Measurements from ENCODE around the gene SUCLG2.

SUCLG2 gene

DNA sequence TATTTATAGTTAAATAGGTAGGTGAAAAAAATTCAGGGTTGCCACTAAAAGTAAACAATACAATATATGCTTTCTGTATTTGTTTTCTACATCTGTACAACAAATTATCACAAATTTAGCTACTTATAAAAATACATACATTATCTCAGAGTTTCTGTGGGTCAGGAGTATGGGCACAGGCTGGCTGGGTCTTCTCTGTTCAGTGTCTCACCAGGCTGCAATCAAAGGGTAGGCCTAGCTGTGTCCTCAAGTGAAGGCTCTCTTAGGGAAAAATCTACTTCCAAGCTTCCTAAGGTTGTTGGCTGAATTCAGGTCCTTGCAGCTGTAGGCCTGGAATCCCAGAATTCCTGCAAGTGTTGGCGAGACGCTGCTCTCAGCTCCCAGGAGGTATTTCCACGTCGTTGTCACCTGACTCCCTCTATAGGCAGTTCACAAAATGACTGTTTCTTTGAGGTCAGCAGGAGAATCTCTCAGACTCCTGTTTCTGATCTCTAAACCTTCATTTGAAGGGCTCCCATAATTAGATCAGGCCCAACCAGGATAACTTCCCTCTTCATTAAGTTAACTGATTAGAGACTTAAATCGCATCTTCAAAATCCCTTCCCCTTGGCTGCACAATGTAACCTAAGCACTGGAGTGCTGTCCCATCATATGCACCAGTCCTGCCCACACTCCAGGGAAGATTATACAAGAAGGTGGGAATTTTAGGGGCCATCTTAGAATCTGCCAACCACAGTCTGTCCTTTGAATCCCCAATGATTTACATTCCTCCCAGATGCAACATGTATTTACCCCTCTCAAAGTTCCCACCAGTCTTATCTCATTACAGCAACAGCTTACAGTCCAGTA lies 296.6 kb downstream of the SUCLG2 start:
- no peaks in the 10 kb centered on the region for H3K79me1 ChIP-seq (ENCODE audit: low read length)
- H4K5ac ChIP-seq (ENCODE audit: low read length): no peak overlapping the region
- H2AK5ac ChIP-seq (ENCODE audit: low read length): no peak overlapping the region
- H2BK15ac ChIP-seq (replicated peaks; ENCODE audit: low read depth): no peak overlapping the region
- H3K9ac ChIP-seq (ENCODE audit: low read length): no peak overlapping the region
- H3K27me3 ChIP-seq (ENCODE audit: insufficient read depth, low read length, poor library complexity): no peaks in the 10 kb centered on the region
- H2BK5ac ChIP-seq (ENCODE audit: low read length): no peak overlapping the region
- no peaks in the 10 kb centered on the region for H3K36me3 ChIP-seq (ENCODE audit: control insufficient read depth, insufficient read depth, low read length)
- H3K79me2 ChIP-seq (ENCODE audit: control insufficient read depth, insufficient read depth, low read length): no peaks in the 10 kb centered on the region
- peak overlapping the region; percentile 65 for H3K56ac ChIP-seq (ENCODE audit: low read length)
- H2BK120ac ChIP-seq (ENCODE audit: low read depth, low read length): no peak overlapping the region
- peak; percentile 97 for DNase-seq
- no CpG with 5 or more reads among the region's 5 CpGs for WGBS (ENCODE audit: extremely low coverage, insufficient coverage, low lambda C conversion rate)
- H3K18ac ChIP-seq (ENCODE audit: low read length): no peak overlapping the region
- no peak overlapping the region for H3K4me3 ChIP-seq (ENCODE audit: low read length)
- no peaks in the 10 kb centered on the region for H3K4me1 ChIP-seq (ENCODE audit: control insufficient read depth, low read depth, low read length)
- H3K4ac ChIP-seq (ENCODE audit: low read depth, low read length): no peak overlapping the region
- no peak overlapping the region for H3K27ac ChIP-seq (ENCODE audit: low read depth, low read length)
- H4K8ac ChIP-seq (ENCODE audit: low read depth, low read length): no peak overlapping the region
- H3K23ac ChIP-seq (ENCODE audit: low read length): no peak overlapping the region
- H3K4me2 ChIP-seq (ENCODE audit: low read length): no peak overlapping the region

DNA sequence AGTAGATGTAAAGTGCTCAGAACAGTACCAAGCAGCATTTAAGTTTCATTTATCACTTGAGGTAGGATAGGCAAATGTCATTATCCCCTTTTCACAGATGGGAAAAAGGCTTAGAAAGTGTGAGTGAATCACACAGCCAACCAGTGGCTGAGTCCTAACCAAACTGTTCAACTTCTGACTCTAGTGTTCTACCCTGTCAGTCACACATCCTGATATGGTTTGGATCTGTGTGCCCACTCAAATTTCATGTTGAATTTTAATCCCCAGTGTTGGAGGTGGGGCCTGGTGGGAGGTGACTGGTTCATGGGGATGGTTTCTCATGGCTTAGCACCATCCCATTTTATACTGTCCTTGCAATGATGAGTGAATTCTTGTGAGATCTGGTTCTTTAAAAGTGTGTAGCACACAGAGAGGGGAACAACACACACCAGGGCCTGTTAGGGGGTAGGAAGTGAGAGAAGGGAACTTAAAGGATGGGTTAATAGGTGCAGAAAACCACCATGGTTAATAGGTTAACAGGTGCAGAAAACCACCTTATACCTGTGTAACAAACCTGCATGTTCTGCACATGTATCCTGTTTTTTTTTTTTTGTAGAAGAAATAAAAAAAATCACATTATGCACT lies 304.7 kb downstream of the SUCLG2 start:
- Histone ChIP-seq H3K4ac (ENCODE audit: low read depth, low read length) (no peak overlapping the region), H3K23ac (ENCODE audit: low read length) (no peak overlapping the region), H3K27ac (ENCODE audit: low read depth, low read length) (no peak overlapping the region), H3K36me3 (ENCODE audit: control insufficient read depth, insufficient read depth, low read length) (no peaks in the 10 kb centered on the region), H3K9ac (ENCODE audit: low read length) (no peak overlapping the region), H2BK15ac (replicated peaks; ENCODE audit: low read depth) (no peak overlapping the region), H2BK120ac (ENCODE audit: low read depth, low read length) (no peak overlapping the region), H3K4me1 (ENCODE audit: control insufficient read depth, low read depth, low read length) (no peaks in the 10 kb centered on the region), H3K56ac (ENCODE audit: low read length) (no peak overlapping the region), H3K27me3 (ENCODE audit: insufficient read depth, low read length, poor library complexity) (no peaks in the 10 kb centered on the region), H3K79me1 (ENCODE audit: low read length) (no peaks in the 10 kb centered on the region), H2BK5ac (ENCODE audit: low read length) (no peak overlapping the region), H3K4me2 (ENCODE audit: low read length) (no peak overlapping the region), H4K8ac (ENCODE audit: low read depth, low read length) (no peak overlapping the region), H2AK5ac (ENCODE audit: low read length) (no peak overlapping the region), H3K79me2 (ENCODE audit: control insufficient read depth, insufficient read depth, low read length) (no peaks in the 10 kb centered on the region), H3K18ac (ENCODE audit: low read length) (no peak overlapping the region), H3K4me3 (ENCODE audit: low read length) (no peak overlapping the region), H4K5ac (ENCODE audit: low read length) (no peak overlapping the region)
- no peak for DNase-seq

DNA sequence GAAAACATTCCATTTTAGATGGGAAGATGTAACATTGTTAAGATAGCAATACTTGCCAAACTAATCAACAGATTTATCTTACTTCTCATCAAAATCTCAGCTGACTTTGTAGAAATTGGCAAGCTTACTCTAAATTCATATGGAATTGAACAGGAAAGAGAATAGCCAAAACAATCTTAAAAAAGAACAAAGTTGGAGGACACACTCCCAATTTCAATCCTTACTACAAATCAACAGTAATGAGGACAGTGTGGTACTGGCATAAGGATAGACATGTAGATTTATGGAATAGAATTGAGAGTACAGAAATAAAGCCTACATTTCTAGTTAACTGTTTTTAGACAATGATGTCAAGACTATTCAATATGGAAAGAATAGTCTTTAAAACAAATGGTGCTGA lies 308.3 kb downstream of the SUCLG2 start:
- Histone ChIP-seq H2AK5ac (ENCODE audit: low read length) (no peak overlapping the region), H3K36me3 (ENCODE audit: control insufficient read depth, insufficient read depth, low read length) (no peaks in the 10 kb centered on the region), H3K4me1 (ENCODE audit: control insufficient read depth, low read depth, low read length) (no peaks in the 10 kb centered on the region), H2BK5ac (ENCODE audit: low read length) (no peak overlapping the region), H3K23ac (ENCODE audit: low read length) (no peak overlapping the region), H3K27ac (ENCODE audit: low read depth, low read length) (no peak overlapping the region), H4K8ac (ENCODE audit: low read depth, low read length) (no peak overlapping the region), H3K27me3 (ENCODE audit: insufficient read depth, low read length, poor library complexity) (no peaks in the 10 kb centered on the region), H3K56ac (ENCODE audit: low read length) (no peak overlapping the region), H3K18ac (ENCODE audit: low read length) (no peak overlapping the region), H3K4ac (ENCODE audit: low read depth, low read length) (no peak overlapping the region), H4K5ac (ENCODE audit: low read length) (no peak overlapping the region), H2BK15ac (replicated peaks; ENCODE audit: low read depth) (no peak overlapping the region), H3K79me1 (ENCODE audit: low read length) (no peaks in the 10 kb centered on the region), H3K4me3 (ENCODE audit: low read length) (no peak overlapping the region), H3K9ac (ENCODE audit: low read length) (no peak overlapping the region), H2BK120ac (ENCODE audit: low read depth, low read length) (no peak overlapping the region), H3K4me2 (ENCODE audit: low read length) (no peak overlapping the region), H3K79me2 (ENCODE audit: control insufficient read depth, insufficient read depth, low read length) (no peaks in the 10 kb centered on the region)
- no peak for DNase-seq

DNA sequence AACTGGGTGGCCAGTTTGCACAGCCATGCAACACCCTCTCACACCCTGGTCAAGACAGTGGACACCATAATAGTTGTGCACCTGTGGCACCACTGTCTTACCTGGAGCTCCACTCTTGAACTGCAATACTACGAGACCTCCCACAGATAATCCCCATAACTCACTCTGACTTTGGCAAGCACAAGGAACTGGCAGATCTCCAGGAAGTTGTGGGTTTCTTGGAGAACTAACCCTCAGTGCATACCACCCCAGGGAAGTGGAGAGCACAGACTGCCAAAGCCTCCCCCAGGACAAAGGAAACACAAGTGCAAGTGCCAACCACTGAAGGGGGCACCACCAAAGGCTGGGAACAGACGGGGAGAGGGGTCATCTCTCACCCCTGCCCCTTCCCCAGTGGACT lies 318.6 kb downstream of the SUCLG2 start:
- Histone ChIP-seq H3K4me3 (ENCODE audit: low read length) (no peak overlapping the region), H3K36me3 (ENCODE audit: control insufficient read depth, insufficient read depth, low read length) (no peaks in the 10 kb centered on the region), H3K4me2 (ENCODE audit: low read length) (no peak overlapping the region), H2AK5ac (ENCODE audit: low read length) (no peak overlapping the region), H3K79me2 (ENCODE audit: control insufficient read depth, insufficient read depth, low read length) (no peaks in the 10 kb centered on the region), H2BK15ac (replicated peaks; ENCODE audit: low read depth) (no peak overlapping the region), H4K5ac (ENCODE audit: low read length) (no peak overlapping the region), H3K27me3 (ENCODE audit: insufficient read depth, low read length, poor library complexity) (no peaks in the 10 kb centered on the region), H3K56ac (ENCODE audit: low read length) (no peak overlapping the region), H3K9ac (ENCODE audit: low read length) (no peak overlapping the region), H3K27ac (ENCODE audit: low read depth, low read length) (no peak overlapping the region), H3K23ac (ENCODE audit: low read length) (no peak overlapping the region), H3K79me1 (ENCODE audit: low read length) (no peaks in the 10 kb centered on the region), H3K4me1 (ENCODE audit: control insufficient read depth, low read depth, low read length) (no peaks in the 10 kb centered on the region), H3K18ac (ENCODE audit: low read length) (no peak overlapping the region), H2BK120ac (ENCODE audit: low read depth, low read length) (no peak overlapping the region), H4K8ac (ENCODE audit: low read depth, low read length) (no peak overlapping the region), H3K4ac (ENCODE audit: low read depth, low read length) (no peak overlapping the region), H2BK5ac (ENCODE audit: low read length) (no peak overlapping the region)
- no CpG with 5 or more reads among the region's 2 CpGs for WGBS (ENCODE audit: extremely low coverage, insufficient coverage, low lambda C conversion rate)
- DNase-seq: no peak

DNA sequence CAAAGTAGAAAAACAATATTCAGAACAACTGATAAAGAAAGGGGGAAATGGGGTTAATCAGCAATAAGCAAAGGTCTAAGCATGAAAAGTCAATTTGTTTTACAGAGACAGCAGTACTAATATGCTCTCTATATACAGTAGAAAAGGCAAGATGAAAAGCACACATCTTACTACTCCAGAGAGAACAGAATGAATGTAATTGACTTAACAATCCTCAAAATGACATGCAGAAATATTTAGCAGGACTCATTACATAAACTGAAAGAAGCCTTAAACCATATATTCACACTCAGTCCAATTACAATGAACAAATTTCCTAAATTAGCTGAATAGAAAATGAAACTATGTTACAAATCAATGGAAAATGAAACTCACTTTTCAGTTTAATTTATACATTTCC lies 319.8 kb downstream of the SUCLG2 start:
- no peak overlapping the region for H3K23ac ChIP-seq (ENCODE audit: low read length)
- H3K4me2 ChIP-seq (ENCODE audit: low read length): no peak overlapping the region
- no peak overlapping the region for H3K4ac ChIP-seq (ENCODE audit: low read depth, low read length)
- no peak overlapping the region for H2BK5ac ChIP-seq (ENCODE audit: low read length)
- H3K9ac ChIP-seq (ENCODE audit: low read length): no peak overlapping the region
- no peaks in the 10 kb centered on the region for H3K36me3 ChIP-seq (ENCODE audit: control insufficient read depth, insufficient read depth, low read length)
- H3K27me3 ChIP-seq (ENCODE audit: insufficient read depth, low read length, poor library complexity): no peaks in the 10 kb centered on the region
- no peak overlapping the region for H3K56ac ChIP-seq (ENCODE audit: low read length)
- no peaks in the 10 kb centered on the region for H3K4me1 ChIP-seq (ENCODE audit: control insufficient read depth, low read depth, low read length)
- H3K4me3 ChIP-seq (ENCODE audit: low read length): no peak overlapping the region
- no peaks in the 10 kb centered on the region for H3K79me2 ChIP-seq (ENCODE audit: control insufficient read depth, insufficient read depth, low read length)
- H3K18ac ChIP-seq (ENCODE audit: low read length): no peak overlapping the region
- no peak overlapping the region for H4K5ac ChIP-seq (ENCODE audit: low read length)
- no peak overlapping the region for H2BK120ac ChIP-seq (ENCODE audit: low read depth, low read length)
- no peak overlapping the region for H4K8ac ChIP-seq (ENCODE audit: low read depth, low read length)
- H3K27ac ChIP-seq (ENCODE audit: low read depth, low read length): no peak overlapping the region
- no peak overlapping the region for H2AK5ac ChIP-seq (ENCODE audit: low read length)
- H2BK15ac ChIP-seq (replicated peaks; ENCODE audit: low read depth): no peak overlapping the region
- no peaks in the 10 kb centered on the region for H3K79me1 ChIP-seq (ENCODE audit: low read length)
- DNase-seq: no peak

GRCh38 chr3:67329358-67329757 lies 325.1 kb downstream of the SUCLG2 start:
- Histone ChIP-seq H3K27ac (ENCODE audit: low read depth, low read length) (no peak overlapping the region), H2BK15ac (replicated peaks; ENCODE audit: low read depth) (no peak overlapping the region), H3K9ac (ENCODE audit: low read length) (no peak overlapping the region), H4K8ac (ENCODE audit: low read depth, low read length) (no peak overlapping the region), H3K27me3 (ENCODE audit: insufficient read depth, low read length, poor library complexity) (no peaks in the 10 kb centered on the region), H3K36me3 (ENCODE audit: control insufficient read depth, insufficient read depth, low read length) (no peaks in the 10 kb centered on the region), H2BK120ac (ENCODE audit: low read depth, low read length) (no peak overlapping the region), H3K23ac (ENCODE audit: low read length) (no peak overlapping the region), H2AK5ac (ENCODE audit: low read length) (no peak overlapping the region), H3K56ac (ENCODE audit: low read length) (no peak overlapping the region), H3K79me2 (ENCODE audit: control insufficient read depth, insufficient read depth, low read length) (no peaks in the 10 kb centered on the region), H4K5ac (ENCODE audit: low read length) (no peak overlapping the region), H3K4ac (ENCODE audit: low read depth, low read length) (no peak overlapping the region), H3K4me2 (ENCODE audit: low read length) (no peak overlapping the region), H3K18ac (ENCODE audit: low read length) (no peak overlapping the region), H3K79me1 (ENCODE audit: low read length) (no peaks in the 10 kb centered on the region), H3K4me3 (ENCODE audit: low read length) (no peak overlapping the region), H3K4me1 (ENCODE audit: control insufficient read depth, low read depth, low read length) (no peaks in the 10 kb centered on the region), H2BK5ac (ENCODE audit: low read length) (no peak overlapping the region)
- DNase-seq: peak; percentile 4
- no CpG with 5 or more reads among the region's 2 CpGs for WGBS (ENCODE audit: extremely low coverage, insufficient coverage, low lambda C conversion rate)
